HepG2 (cell line): ENCODE data around the gene VAMP8. TPM values are rescaled to one million over a fixed set of nuclear protein-coding genes. Genes with fewer than 3 reads are reported as not detected.
A peak's percentile ranks its signal among the peaks of the same experiment; 100 is the strongest.

Experiments
- JARID2 ChIP-seq: sonication (generic); formaldehyde crosslinking; IDR thresholded peaks from 2 replicates; pipeline ENCODE4 v1.8.1; 2023; ENCODE audit warnings: missing genetic modification reagents, inconsistent platforms; ENCODE audit not compliant: insufficient replicate concordance
- MEIS1 ChIP-seq: sonication (generic); formaldehyde crosslinking; IDR thresholded peaks from 2 replicates; pipeline ENCODE4 v1.9.0; 2021; ENCODE audit warnings: mild to moderate bottlenecking, missing genetic modification reagents, moderate library complexity, borderline replicate concordance
- NFE2 ChIP-seq: sonication (generic); formaldehyde crosslinking; IDR thresholded peaks from 2 replicates; pipeline ENCODE4 v1.4.0; 2020; ENCODE audit warnings: missing genetic modification reagents
- NR2F6 ChIP-seq, 2 experiments: IDR thresholded peaks; 2 replicates each; pipeline ENCODE4 v1.6.1; 2016; ENCODE audit warnings: antibody characterized with exemption in 1 of 2, mild to moderate bottlenecking in 1 of 2
- RARA ChIP-seq: IDR thresholded peaks from 2 replicates; pipeline ENCODE4 v1.6.1; 2016; ENCODE audit warnings: missing genetic modification reagents, missing compliant biosample characterization
- RBM39 ChIP-seq: fragments of 200-400 bp; formaldehyde crosslinking; IDR thresholded peaks from one replicate; pipeline ENCODE4 v1.6.1; 2018; ENCODE audit warnings: antibody characterized with exemption, mild to moderate bottlenecking, low read depth, low read length; ENCODE audit not compliant: poor library complexity, severe bottlenecking
- SATB2 ChIP-seq: sonication (generic); formaldehyde crosslinking; IDR thresholded peaks from 2 replicates; pipeline ENCODE4 v1.5.0; 2020; ENCODE audit warnings: missing genetic modification reagents
- SOX5 ChIP-seq: IDR thresholded peaks from 2 replicates; pipeline ENCODE4 v1.6.1; 2016; ENCODE audit warnings: borderline replicate concordance
- SOX6 ChIP-seq, 2 experiments: fragments of 450-650 bp in 1 of 2; sonication (generic) in 1 of 2; formaldehyde crosslinking in 1 of 2; IDR thresholded peaks; 2 replicates each; pipeline versions ENCODE4 v1.4.0 to v1.6.1; 2017 to 2020; ENCODE audit warnings: antibody characterized with exemption in 1 of 2, mild to moderate bottlenecking in 1 of 2, missing genetic modification reagents in 1 of 2
- SP2 ChIP-seq: sonication (generic); formaldehyde crosslinking; IDR thresholded peaks from 2 replicates; pipeline ENCODE4 v1.5.1; 2020; ENCODE audit warnings: mild to moderate bottlenecking, missing genetic modification reagents
- TEF ChIP-seq: sonication (generic); formaldehyde crosslinking; IDR thresholded peaks from 2 replicates; pipeline ENCODE4 v1.5.0; 2020; ENCODE audit warnings: missing genetic modification reagents
- THAP7 ChIP-seq: sonication (generic); formaldehyde crosslinking; IDR thresholded peaks from 2 replicates; pipeline ENCODE4 v1.8.1; 2023; ENCODE audit warnings: mild to moderate bottlenecking, missing genetic modification reagents
- TRIM24 ChIP-seq: sonication (generic); formaldehyde crosslinking; IDR thresholded peaks from 2 replicates; pipeline ENCODE4 v1.8.0; 2022; ENCODE audit warnings: mild to moderate bottlenecking, missing genetic modification reagents
- ZBTB21 ChIP-seq: sonication (generic); formaldehyde crosslinking; IDR thresholded peaks from 2 replicates; pipeline ENCODE4 v1.4.0; 2020; ENCODE audit warnings: missing genetic modification reagents
- ZMAT3 ChIP-seq: sonication (generic); formaldehyde crosslinking; conservative IDR thresholded peaks from 2 replicates; pipeline ENCODE4 v1.7.0; 2021; ENCODE audit warnings: missing genetic modification reagents
- ZNF263 ChIP-seq: sonication (generic); formaldehyde crosslinking; IDR thresholded peaks from 2 replicates; pipeline ENCODE4 v1.4.0; 2020; ENCODE audit warnings: missing genetic modification reagents
- ZNF329 ChIP-seq: sonication (generic); formaldehyde crosslinking; IDR thresholded peaks from 2 replicates; pipeline ENCODE4 v1.9.0; 2021; ENCODE audit warnings: low read depth, mild to moderate bottlenecking, missing genetic modification reagents
- ZNF552 ChIP-seq: sonication (generic); formaldehyde crosslinking; IDR thresholded peaks from 2 replicates; pipeline ENCODE4 v1.9.0; 2022; ENCODE audit warnings: missing genetic modification reagents, mild to moderate bottlenecking, borderline replicate concordance
- ZSCAN31 ChIP-seq: sonication (generic); formaldehyde crosslinking; IDR thresholded peaks from 2 replicates; pipeline ENCODE4 v1.5.0; 2020; ENCODE audit warnings: low read depth, mild to moderate bottlenecking, missing genetic modification reagents
- polyA plus RNA-seq, 8 experiments: library from polyadenylated mRNA; depleted of rRNA in 3 of 8; stranded (reverse) in 7 of 8; unstranded in 1 of 8; fragments of >200 nt; fragmentation: Illumina TruSeq in 4 of 8; extraction: Trizol in 4 of 8; gene quantifications; 2 replicates each; pipeline versions ENCODE4 v1.2.1 to v1.2.3, GENCODE V29; 2011 to 2016; ENCODE audit warnings: low read depth in 4 of 8, missing spikeins in 1 of 8, mixed read lengths in 1 of 8; ENCODE audit not compliant: insufficient read depth in 1 of 8
- total RNA-seq, 5 experiments: library from RNA; depleted of rRNA; stranded (reverse); fragments of >200 nt; fragmentation: Illumina TruSeq; extraction: Trizol; gene quantifications; 2 replicates each; pipeline ENCODE4 v1.2.3, GENCODE V29; 2016; ENCODE audit warnings: low read depth in 1 of 5
- TF ChIP-seq, protein P1 (sequence below): sonication (generic); formaldehyde crosslinking; IDR thresholded peaks from 2 replicates; pipeline ENCODE4 v1.4.0; 2020; ENCODE audit warnings: missing genetic modification reagents
- TF ChIP-seq, protein P2 (sequence below): sonication (generic); formaldehyde crosslinking; IDR thresholded peaks from 2 replicates; pipeline ENCODE4 v1.5.0; 2020; ENCODE audit warnings: missing genetic modification reagents

Gene VAMP8
- total and polyA plus RNA-seq, 2 of the 13 experiments (the other 11 are each of a cell fraction or from before 2014, with no cell fraction given) = 83.3 to 157 TPM

- TF ChIP-seq, protein P1, sequence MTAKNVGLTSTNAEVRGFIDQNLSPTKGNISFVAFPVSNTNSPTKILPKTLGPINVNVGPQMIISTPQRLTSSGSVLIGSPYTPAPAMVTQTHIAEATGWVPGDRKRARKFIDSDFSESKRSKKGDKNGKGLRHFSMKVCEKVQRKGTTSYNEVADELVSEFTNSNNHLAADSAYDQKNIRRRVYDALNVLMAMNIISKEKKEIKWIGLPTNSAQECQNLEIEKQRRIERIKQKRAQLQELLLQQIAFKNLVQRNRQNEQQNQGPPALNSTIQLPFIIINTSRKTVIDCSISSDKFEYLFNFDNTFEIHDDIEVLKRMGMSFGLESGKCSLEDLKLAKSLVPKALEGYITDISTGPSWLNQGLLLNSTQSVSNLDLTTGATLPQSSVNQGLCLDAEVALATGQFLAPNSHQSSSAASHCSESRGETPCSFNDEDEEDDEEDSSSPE (CRISPR knock-in tag) = peak; percentile 85
- TF ChIP-seq ZMAT3 = peak; percentile 74; the same call in 1 of the 2 replicates
- peak; percentile 96 for TF ChIP-seq ZNF263 (CRISPR knock-in tag)
- 0 out of 2 replicates have a peak, but pooled peaks have one; percentile 13 for TF ChIP-seq THAP7 (CRISPR knock-in tag)
- TF ChIP-seq, protein P2, sequence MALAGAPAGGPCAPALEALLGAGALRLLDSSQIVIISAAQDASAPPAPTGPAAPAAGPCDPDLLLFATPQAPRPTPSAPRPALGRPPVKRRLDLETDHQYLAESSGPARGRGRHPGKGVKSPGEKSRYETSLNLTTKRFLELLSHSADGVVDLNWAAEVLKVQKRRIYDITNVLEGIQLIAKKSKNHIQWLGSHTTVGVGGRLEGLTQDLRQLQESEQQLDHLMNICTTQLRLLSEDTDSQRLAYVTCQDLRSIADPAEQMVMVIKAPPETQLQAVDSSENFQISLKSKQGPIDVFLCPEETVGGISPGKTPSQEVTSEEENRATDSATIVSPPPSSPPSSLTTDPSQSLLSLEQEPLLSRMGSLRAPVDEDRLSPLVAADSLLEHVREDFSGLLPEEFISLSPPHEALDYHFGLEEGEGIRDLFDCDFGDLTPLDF (CRISPR knock-in tag) = 0 out of 2 replicates have a peak, but pooled peaks have one; percentile 8
- peak; percentile 78 for TF ChIP-seq ZSCAN31 (CRISPR knock-in tag)
- no peak for TF ChIP-seq NFE2 (CRISPR knock-in tag)
- no peak; the same call in 1 of the 2 replicates for TF ChIP-seq RARA (CRISPR knock-in tag)
- TF ChIP-seq RBM39 = peak; percentile 88
- no peak for TF ChIP-seq SATB2
- TF ChIP-seq ZNF552 (CRISPR knock-in tag) = no peak; the same call in 1 of the 2 replicates
- TF ChIP-seq NR2F6 (IDR thresholded peaks at IDR 0.05) = peak; percentile 40; the same call in 1 of the 2 replicates
- TF ChIP-seq NR2F6 (CRISPR knock-in tag; IDR thresholded peaks at IDR 0.05) = peak; percentile 49; the same call in 1 of the 2 replicates
- no peak for TF ChIP-seq JARID2 (CRISPR knock-in tag)
- TF ChIP-seq MEIS1 (CRISPR knock-in tag) = peak; percentile 68
- TF ChIP-seq SOX5 = peak; percentile 65
- no peak for TF ChIP-seq TRIM24 (CRISPR knock-in tag)
- TF ChIP-seq TEF (CRISPR knock-in tag) = no peak; the same call in 1 of the 2 replicates
- TF ChIP-seq SP2 (CRISPR knock-in tag) = no peak
- TF ChIP-seq SOX6 (IDR thresholded peaks at IDR 0.05) = no peak
- TF ChIP-seq SOX6 (CRISPR knock-in tag; IDR thresholded peaks at IDR 0.05) = peak; percentile 87
- no peak; the same call in 1 of the 2 replicates for TF ChIP-seq ZBTB21 (CRISPR knock-in tag)
- peak; percentile 85 for TF ChIP-seq ZNF329
Observed at GRCh38 chr2:85561280-85562212, 15.8 kb upstream of the VAMP8 start, which contains the start of gene GGCX (continued).
